DMS 273 (cell line): ENCODE results near the gene LSM2.
"Not testable (repeated sequence)": the region's sequence is repeated elsewhere in the genome, so short reads cannot be mapped to it uniquely, and the experiment has no call there.

Source experiments
- DNase-seq: peaks from one replicate; lab custom pipeline; 2025; ENCODE audit not compliant: unreplicated experiment; lab: John Stamatoyannopoulos, UW

LSM2 gene

GRCh38 chr6:31827286-31828079 lies 20.7 kb upstream of the LSM2 start, which contains the start of gene HSPA1B:
Gene HSPA1B, plus strand, starts transcription at chr6:31827738. Its CDS starts 213 bp downstream, at chr6:31827951.
- DNase-seq, result peak; percentile 100

- DNase-seq, result peak; percentile 93
These were observed 20.1 kb upstream of the LSM2 start for GRCh38 chr6:31826793-31827285.

GRCh38 chr6:31825553-31825952 lies 18.8 kb upstream of the LSM2 start:
- DNase-seq, result no peak

GRCh38 chr6:31823592-31824196 lies 16.9 kb upstream of the LSM2 start:
- not testable (repeated sequence) for DNase-seq

- DNase-seq, result peak; percentile 72
These were observed 15.5 kb upstream of the LSM2 start for GRCh38 chr6:31822036-31822821.

GRCh38 chr6:31821301-31822035 lies 14.7 kb upstream of the LSM2 start:
- DNase-seq, result peak; percentile 75

- DNase-seq, result not testable (repeated sequence)
These were observed 13.6 kb upstream of the LSM2 start for GRCh38 chr6:31820399-31820798.

- no peak for DNase-seq
These were observed 13.1 kb upstream of the LSM2 start for GRCh38 chr6:31819871-31820299.

GRCh38 chr6:31817929-31818511 lies 11.3 kb upstream of the LSM2 start:
- DNase-seq, result peak; percentile 33

- not testable (repeated sequence) for DNase-seq
These were observed 10.6 kb upstream of the LSM2 start for GRCh38 chr6:31817133-31817928.

- DNase-seq, result peak; percentile 94
These were observed 8.5 kb upstream of the LSM2 start, which contains the start of the genes HSPA1A and HSPA1L for GRCh38 chr6:31815025-31815838. Gene HSPA1A, plus strand, starts transcription at chr6:31815543. Its CDS starts 214 bp downstream, at chr6:31815757. Gene HSPA1L, minus strand, starts transcription at chr6:31815283. Its CDS starts 3,311 bp downstream, at chr6:31811972.

GRCh38 chr6:31814677-31815024 lies 7.9 kb upstream of the LSM2 start:
- DNase-seq, result peak; percentile 97

- DNase-seq, result no peak
These were observed 6.7 kb upstream of the LSM2 start for GRCh38 chr6:31813465-31813849.

GRCh38 chr6:31811645-31812044 lies 4.9 kb upstream of the LSM2 start:
- no peak for DNase-seq

- DNase-seq, result not testable (repeated sequence)
These were observed 1.8 kb upstream of the LSM2 start for GRCh38 chr6:31808599-31808998.

- no peak for DNase-seq
These were observed 762 bp downstream of the LSM2 start for GRCh38 chr6:31805939-31806469.

GRCh38 chr6:31801031-31801927 lies 5.5 kb downstream of the LSM2 start:
- not testable (repeated sequence) for DNase-seq
